Keratinocyte (primary cell): ENCODE measurements around the gene ALDOA. TPM values are rescaled to one million over a fixed set of nuclear protein-coding genes. Genes with fewer than 3 reads are reported as not detected.

Experiments used
- DNase-seq: peaks from one replicate; pipeline ENCODE4 v3.0.0-alpha.2; 2011; ENCODE audit warnings: low read depth, missing footprints, low spot score
- FAIRE-seq: peaks from 2 replicates; lab custom pipeline; 2011; peaks lifted over from hg19 to GRCh38; lab: Jason Lieb, UNC
- H2AFZ ChIP-seq: 2 replicates; pipeline ENCODE4 v1.6.0; 2012; ENCODE audit warnings: low read length, control low read depth, inconsistent platforms; ENCODE audit not compliant: control insufficient read depth
- H3K27ac ChIP-seq: 2 replicates; pipeline ENCODE4 v1.5.1; 2011; ENCODE audit warnings: low read length; ENCODE audit not compliant: control insufficient read depth, insufficient read depth
- H3K27me3 ChIP-seq: 3 replicates; pipeline ENCODE4 v1.6.0; 2011; ENCODE audit warnings: low read length; ENCODE audit not compliant: control insufficient read depth, insufficient read depth; ENCODE audit errors: extremely low read depth
- H3K36me3 ChIP-seq, 2 experiments: 2 replicates in 1 of 2; 3 replicates in 1 of 2; pipeline ENCODE4 v1.5.1; 2011; ENCODE audit warnings: low read length in 2 of 2, mild to moderate bottlenecking in 1 of 2; ENCODE audit not compliant: control insufficient read depth in 2 of 2, insufficient read depth in 2 of 2; ENCODE audit errors: extremely low read depth in 1 of 2
- H3K4me1 ChIP-seq: 3 replicates; pipeline ENCODE4 v1.5.1; 2011; ENCODE audit warnings: low read length; ENCODE audit not compliant: control insufficient read depth, insufficient read depth; ENCODE audit errors: extremely low read depth
- H3K4me2 ChIP-seq: 3 replicates; pipeline ENCODE4 v1.6.0; 2011; ENCODE audit warnings: low read depth, low read length; ENCODE audit not compliant: control insufficient read depth, insufficient read depth; ENCODE audit errors: extremely low read depth
- H3K4me3 ChIP-seq, 3 experiments: fragments of 200-600 bp in 1 of 3; sonication (generic) in 1 of 3; 2 replicates in 2 of 3; 3 replicates in 1 of 3; pipeline ENCODE4 v1.5.1; 2011 to 2016; ENCODE audit warnings: low read length in 3 of 3, mild to moderate bottlenecking in 3 of 3, control low read depth in 2 of 3, inconsistent platforms in 1 of 3, low read depth in 1 of 3, mixed read lengths in 1 of 3, mixed run types in 1 of 3, moderate library complexity in 1 of 3; ENCODE audit not compliant: control insufficient read depth in 2 of 3, insufficient read depth in 2 of 3; ENCODE audit errors: extremely low read depth in 1 of 3
- H3K79me2 ChIP-seq: 2 replicates; pipeline ENCODE4 v1.6.0; 2012; ENCODE audit warnings: low read length; ENCODE audit not compliant: control insufficient read depth, insufficient read depth
- H3K9ac ChIP-seq: 3 replicates; pipeline ENCODE4 v1.6.0; 2011; ENCODE audit warnings: low read length; ENCODE audit not compliant: control insufficient read depth, insufficient read depth; ENCODE audit errors: extremely low read depth
- H3K9me1 ChIP-seq: 3 replicates; pipeline ENCODE4 v1.6.0; 2011; ENCODE audit warnings: low read length; ENCODE audit not compliant: control insufficient read depth, insufficient read depth; ENCODE audit errors: extremely low read depth
- H3K9me3 ChIP-seq: 2 replicates; pipeline ENCODE4 v1.5.1; 2012; ENCODE audit warnings: low read depth, low read length; ENCODE audit not compliant: control insufficient read depth
- H4K20me1 ChIP-seq: 3 replicates; pipeline ENCODE4 v1.6.0; 2011; ENCODE audit warnings: low read length; ENCODE audit not compliant: control insufficient read depth, insufficient read depth; ENCODE audit errors: extremely low read depth
- EZH2 ChIP-seq: IDR thresholded peaks from one replicate; pipeline ENCODE4 v1.6.1; 2012; ENCODE audit warnings: inconsistent platforms, mild to moderate bottlenecking, low read length, moderate library complexity
- dilution Hi-C: fragments of 300-500 bp; cut with MboI; formaldehyde crosslinking; loops from one replicate; pipeline ENCODE4 v1.7.0; 2020; ENCODE audit warnings: low sequenced_read_pairs; ENCODE audit not compliant: extremely low pct_ligation_motif_present
- polyA plus RNA-seq, 5 experiments: library from polyadenylated mRNA; depleted of rRNA in 3 of 5; stranded (reverse) in 3 of 5; stranded (forward) in 1 of 5; unstranded in 1 of 5; fragments of >200 nt; gene quantifications; 1 replicate in 1 of 5; 2 replicates in 3 of 5; 3 replicates in 1 of 5; pipeline versions ENCODE4 v1.2.1 to v1.2.3, GENCODE V29; 2011 to 2012; ENCODE audit warnings: missing spikeins in 2 of 5, low read depth in 1 of 5, low replicate concordance in 1 of 5
- TF ChIP-seq, protein P1 (sequence below), 3 experiments: IDR thresholded peaks in 1 of 3; conservative IDR thresholded peaks in 1 of 3; optimal IDR thresholded peaks in 1 of 3; 2 replicates in 2 of 3; 3 replicates in 1 of 3; pipeline versions ENCODE3 to v1.5.1; 2011; ENCODE audit warnings: low read length in 3 of 3, mild to moderate bottlenecking in 3 of 3, moderate library complexity in 2 of 3, control low read depth in 1 of 3, inconsistent platforms in 1 of 3; ENCODE audit not compliant: insufficient read depth in 2 of 3; ENCODE audit errors: extremely low read depth in 1 of 3

ALDOA gene
- polyA plus RNA-seq, 1 donor (not counting 4 experiments of a cell fraction or from before 2014, with no cell fraction given) = 800 TPM

DNA sequence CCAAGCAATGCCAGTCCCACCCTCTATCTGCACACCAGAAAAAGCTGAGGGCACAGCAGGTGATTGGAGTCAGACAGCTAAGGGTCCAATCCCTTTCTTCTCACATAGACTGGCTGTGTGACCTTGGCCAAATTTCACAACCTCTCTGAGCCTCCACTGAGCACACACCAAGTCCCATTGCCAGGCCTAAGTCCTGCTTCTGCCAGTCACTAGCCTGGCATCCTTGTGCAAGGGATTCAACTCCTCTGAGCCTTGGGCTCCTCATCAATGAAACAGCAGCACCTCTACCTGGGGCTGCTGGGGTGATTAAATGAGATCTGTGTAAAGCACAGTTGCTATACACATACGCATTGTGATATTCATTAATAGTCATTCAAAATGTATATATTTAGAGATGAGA is 19.0 kb upstream of the ALDOA start:
- no peaks in the 10 kb centered on the region for H3K9me3 ChIP-seq
- H4K20me1 ChIP-seq = no peaks in the 10 kb centered on the region
- H3K27me3 ChIP-seq = no peaks in the 10 kb centered on the region
- DNase-seq (no peak), FAIRE-seq (no peak)
- no peaks in the 10 kb centered on the region for H3K36me3 ChIP-seq
- H3K9ac ChIP-seq = no peak overlapping the region
- no peaks in the 10 kb centered on the region for H3K79me2 ChIP-seq
- no peak overlapping the region for H3K4me3 ChIP-seq
- dilution Hi-C loops = no loop called here
- TF ChIP-seq EZH2 = no peak
- TF ChIP-seq, protein P1, sequence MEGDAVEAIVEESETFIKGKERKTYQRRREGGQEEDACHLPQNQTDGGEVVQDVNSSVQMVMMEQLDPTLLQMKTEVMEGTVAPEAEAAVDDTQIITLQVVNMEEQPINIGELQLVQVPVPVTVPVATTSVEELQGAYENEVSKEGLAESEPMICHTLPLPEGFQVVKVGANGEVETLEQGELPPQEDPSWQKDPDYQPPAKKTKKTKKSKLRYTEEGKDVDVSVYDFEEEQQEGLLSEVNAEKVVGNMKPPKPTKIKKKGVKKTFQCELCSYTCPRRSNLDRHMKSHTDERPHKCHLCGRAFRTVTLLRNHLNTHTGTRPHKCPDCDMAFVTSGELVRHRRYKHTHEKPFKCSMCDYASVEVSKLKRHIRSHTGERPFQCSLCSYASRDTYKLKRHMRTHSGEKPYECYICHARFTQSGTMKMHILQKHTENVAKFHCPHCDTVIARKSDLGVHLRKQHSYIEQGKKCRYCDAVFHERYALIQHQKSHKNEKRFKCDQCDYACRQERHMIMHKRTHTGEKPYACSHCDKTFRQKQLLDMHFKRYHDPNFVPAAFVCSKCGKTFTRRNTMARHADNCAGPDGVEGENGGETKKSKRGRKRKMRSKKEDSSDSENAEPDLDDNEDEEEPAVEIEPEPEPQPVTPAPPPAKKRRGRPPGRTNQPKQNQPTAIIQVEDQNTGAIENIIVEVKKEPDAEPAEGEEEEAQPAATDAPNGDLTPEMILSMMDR (optimal IDR thresholded peaks at IDR 0.05 in 1 of 3, IDR thresholded peaks at IDR 0.05 in 1 of 3, conservative IDR thresholded peaks at IDR 0.05 in 1 of 3; ENCODE audit: extremely low read depth in 1 of 3, insufficient read depth in 2 of 3, low read length in 3 of 3) = no peak
- no peak overlapping the region for H2AFZ ChIP-seq
- no peaks in the 10 kb centered on the region for H3K9me1 ChIP-seq
- no peak overlapping the region for H3K27ac ChIP-seq
- peaks cover 3% of the 10 kb centered on the region for H3K4me1 ChIP-seq
- no peak overlapping the region for H3K4me2 ChIP-seq

DNA sequence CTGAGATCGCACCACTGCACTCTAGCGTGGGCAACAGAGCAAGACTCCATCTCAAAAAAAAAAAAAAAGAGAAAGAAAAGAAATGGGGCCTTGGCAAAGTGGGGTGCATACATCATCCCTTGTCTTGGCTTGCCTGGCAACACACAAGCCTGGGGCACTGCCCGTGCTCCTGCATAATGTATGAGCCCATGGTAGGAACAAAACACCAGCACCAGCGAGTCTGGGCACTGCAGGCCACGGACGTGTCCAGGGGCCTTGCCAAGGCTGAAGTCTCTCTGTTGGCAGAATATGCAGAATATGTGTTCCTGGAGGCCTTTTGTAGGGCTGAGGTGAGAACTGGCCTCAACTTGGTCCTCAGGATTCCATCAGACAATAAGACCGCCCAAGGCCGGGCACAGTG is 15.7 kb upstream of the ALDOA start:
- H3K4me3 ChIP-seq = no peak overlapping the region
- no peak overlapping the region for H3K9ac ChIP-seq
- DNase-seq = no peak
- no peak for FAIRE-seq
- TF ChIP-seq, protein P1 (optimal IDR thresholded peaks at IDR 0.05 in 1 of 3, IDR thresholded peaks at IDR 0.05 in 1 of 3, conservative IDR thresholded peaks at IDR 0.05 in 1 of 3; ENCODE audit: extremely low read depth in 1 of 3, insufficient read depth in 2 of 3, low read length in 3 of 3) = no peak
- no peak for TF ChIP-seq EZH2
- peaks cover 21% of the 10 kb centered on the region for H3K4me1 ChIP-seq
- H2AFZ ChIP-seq = no peak overlapping the region
- no peak overlapping the region for H3K27ac ChIP-seq
- no peaks in the 10 kb centered on the region for H3K27me3 ChIP-seq
- no peaks in the 10 kb centered on the region for H3K9me3 ChIP-seq
- peaks cover 2% of the 10 kb centered on the region for H3K79me2 ChIP-seq
- no peaks in the 10 kb centered on the region for H3K36me3 ChIP-seq
- H3K9me1 ChIP-seq = no peaks in the 10 kb centered on the region
- H4K20me1 ChIP-seq = no peaks in the 10 kb centered on the region
- H3K4me2 ChIP-seq = no peak overlapping the region
- dilution Hi-C loops = no loop called here
